Tibial nerve (tissue), 4 donors: ENCODE measurements around the gene CTNNA2.
"Not testable (repeated sequence)": the region's sequence is repeated elsewhere in the genome, so short reads cannot be mapped to it uniquely, and the experiment has no call there.

ENCODE experiments used
- EP300 ChIP-seq, 2 donors: sonication (generic); formaldehyde crosslinking; IDR thresholded peaks; one replicate each; pipeline ENCODE4 v1.6.1; 2017; ENCODE audit warnings: antibody characterized with exemption in 2 of 2, mild to moderate bottlenecking in 1 of 2
- POLR2A ChIP-seq, 2 donors: fragments of 450-650 bp; IDR thresholded peaks; one replicate each; pipeline ENCODE4 v1.6.1; 2017; ENCODE audit warnings: antibody characterized with exemption in 2 of 2, mild to moderate bottlenecking in 2 of 2, moderate library complexity in 2 of 2
- TF ChIP-seq, protein P1 (sequence below), 5 experiments: fragments of 200-600 bp in 3 of 5; fragments of 450-650 bp in 2 of 5; sonication (generic) in 3 of 5; IDR thresholded peaks; one replicate each; pipeline ENCODE4 v1.5.1; 2016 to 2019; ENCODE audit warnings: antibody characterized with exemption in 5 of 5, mild to moderate bottlenecking in 3 of 5, moderate library complexity in 2 of 5

DNA sequence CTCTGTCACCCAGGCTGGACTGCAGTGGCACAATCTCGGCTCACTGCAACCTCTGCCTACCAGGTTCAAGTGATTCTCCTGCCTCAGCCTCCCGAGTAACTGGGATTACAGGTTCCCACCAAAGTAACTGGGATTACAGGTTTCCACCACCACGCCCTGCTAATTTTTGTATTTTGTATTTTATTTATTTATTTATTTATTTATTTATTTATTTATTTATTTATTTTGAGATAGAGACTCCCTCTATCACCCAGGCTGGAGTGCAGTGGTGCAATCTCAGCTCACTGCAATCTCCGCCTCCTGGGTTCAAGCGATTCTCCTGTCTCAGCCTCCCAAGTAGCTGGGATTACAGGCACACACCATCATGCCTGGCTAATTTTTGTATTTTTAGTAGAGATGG is 633.9 kb downstream of the CTNNA2 start:
- TF ChIP-seq, protein P1, sequence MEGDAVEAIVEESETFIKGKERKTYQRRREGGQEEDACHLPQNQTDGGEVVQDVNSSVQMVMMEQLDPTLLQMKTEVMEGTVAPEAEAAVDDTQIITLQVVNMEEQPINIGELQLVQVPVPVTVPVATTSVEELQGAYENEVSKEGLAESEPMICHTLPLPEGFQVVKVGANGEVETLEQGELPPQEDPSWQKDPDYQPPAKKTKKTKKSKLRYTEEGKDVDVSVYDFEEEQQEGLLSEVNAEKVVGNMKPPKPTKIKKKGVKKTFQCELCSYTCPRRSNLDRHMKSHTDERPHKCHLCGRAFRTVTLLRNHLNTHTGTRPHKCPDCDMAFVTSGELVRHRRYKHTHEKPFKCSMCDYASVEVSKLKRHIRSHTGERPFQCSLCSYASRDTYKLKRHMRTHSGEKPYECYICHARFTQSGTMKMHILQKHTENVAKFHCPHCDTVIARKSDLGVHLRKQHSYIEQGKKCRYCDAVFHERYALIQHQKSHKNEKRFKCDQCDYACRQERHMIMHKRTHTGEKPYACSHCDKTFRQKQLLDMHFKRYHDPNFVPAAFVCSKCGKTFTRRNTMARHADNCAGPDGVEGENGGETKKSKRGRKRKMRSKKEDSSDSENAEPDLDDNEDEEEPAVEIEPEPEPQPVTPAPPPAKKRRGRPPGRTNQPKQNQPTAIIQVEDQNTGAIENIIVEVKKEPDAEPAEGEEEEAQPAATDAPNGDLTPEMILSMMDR (IDR thresholded peaks at IDR 0.05), result not testable (repeated sequence)
- TF ChIP-seq POLR2A, EP300 (IDR thresholded peaks at IDR 0.05): not testable (repeated sequence)
